Naive thymus-derived CD4-positive, alpha-beta T cell (primary cell): ENCODE measurements around the gene NPB. TPM values are rescaled to one million over a fixed set of nuclear protein-coding genes. Genes with fewer than 3 reads are reported as not detected.

Source experiments
- ATAC-seq: fragments of 150-1000 bp; cut with Tn5 transposase; 2 replicates; pipeline ENCODE4 v1.10.0; 2021; ENCODE audit warnings: mild to moderate bottlenecking, moderate library complexity
- CTCF ChIA-PET: fragments of 350-600 bp; sonication (Branson Sonifier 250); formaldehyde crosslinking; loops from one replicate; lab custom pipeline; 2021; ENCODE audit warnings: antibody characterized with exemption; lab: Charles Lee
- POLR2A ChIA-PET: fragments of 350-600 bp; sonication (Branson Sonifier 250); formaldehyde crosslinking; loops from one replicate; lab custom pipeline; 2021; ENCODE audit warnings: antibody characterized with exemption, inconsistent platforms; lab: Charles Lee
- DNase-seq, 9 donors: peaks; one replicate each; pipeline versions ENCODE4 v3.0.0 to v3.0.0-alpha.2; 2020 to 2022; ENCODE audit warnings: mixed read lengths in 1 of 9
- H3K27ac ChIP-seq: one replicate; pipeline ENCODE4 v1.7.0; 2013; ENCODE audit warnings: mild to moderate bottlenecking, low read depth, low read length, moderate library complexity
- H3K27me3 ChIP-seq, 2 donors: one replicate each; pipeline ENCODE4 v1.7.0; 2013; ENCODE audit warnings: low read length in 2 of 2, mild to moderate bottlenecking in 2 of 2, moderate library complexity in 2 of 2; ENCODE audit not compliant: control insufficient read depth in 2 of 2, insufficient read depth in 2 of 2
- H3K36me3 ChIP-seq, 3 experiments: 1 replicate in 2 of 3; 2 replicates in 1 of 3; pipeline ENCODE4 v1.7.0; 2013; ENCODE audit warnings: low read length in 3 of 3, mild to moderate bottlenecking in 3 of 3, moderate library complexity in 1 of 3; ENCODE audit not compliant: insufficient read depth in 3 of 3, control insufficient read depth in 2 of 3
- H3K4me1 ChIP-seq, 2 donors: one replicate each; pipeline ENCODE4 v1.7.0; 2013; ENCODE audit warnings: low read length in 2 of 2, mild to moderate bottlenecking in 2 of 2, moderate library complexity in 1 of 2; ENCODE audit not compliant: control insufficient read depth in 2 of 2, insufficient read depth in 2 of 2
- H3K4me3 ChIP-seq: 2 replicates; pipeline ENCODE4 v1.7.0; 2013; ENCODE audit warnings: mild to moderate bottlenecking, low read length
- H3K9me3 ChIP-seq, 3 experiments: 1 replicate in 2 of 3; 2 replicates in 1 of 3; pipeline ENCODE4 v1.7.0; 2013; ENCODE audit warnings: low read length in 3 of 3; ENCODE audit not compliant: control insufficient read depth in 2 of 3
- H3K27ac Mint-ChIP-seq, 9 donors: one replicate each; pipeline ENCODE4 v1.8.0; 2020 to 2022; ENCODE audit warnings: mixed read lengths in 9 of 9, mild to moderate bottlenecking in 8 of 9, moderate library complexity in 5 of 9, inconsistent platforms in 2 of 9
- H3K27me3 Mint-ChIP-seq, 5 donors: one replicate each; pipeline ENCODE4 v1.8.0; 2021 to 2022; ENCODE audit warnings: mixed read lengths in 5 of 5, mild to moderate bottlenecking in 1 of 5
- H3K36me3 Mint-ChIP-seq, 5 donors: one replicate each; pipeline ENCODE4 v1.8.0; 2020 to 2022; ENCODE audit warnings: mixed read lengths in 5 of 5, mild to moderate bottlenecking in 3 of 5, inconsistent platforms in 1 of 5
- H3K4me1 Mint-ChIP-seq, 7 donors: one replicate each; pipeline ENCODE4 v1.8.0; 2020 to 2022; ENCODE audit warnings: mixed read lengths in 7 of 7, mild to moderate bottlenecking in 3 of 7, inconsistent platforms in 1 of 7
- H3K4me3 Mint-ChIP-seq, 10 donors: one replicate each; pipeline ENCODE4 v1.8.0; 2020 to 2022; ENCODE audit warnings: mild to moderate bottlenecking in 10 of 10, mixed read lengths in 10 of 10, moderate library complexity in 6 of 10, inconsistent platforms in 2 of 10
- H3K9me3 Mint-ChIP-seq, 11 donors: one replicate each; pipeline ENCODE4 v1.8.0; 2020 to 2022; ENCODE audit warnings: mixed read lengths in 11 of 11, mild to moderate bottlenecking in 4 of 11, inconsistent platforms in 1 of 11, moderate library complexity in 1 of 11
- intact Hi-C, 2 donors: fragments of 100-400 bp; cut with micrococcal nuclease; formaldehyde crosslinking; loops; one replicate each; pipeline ENCODE4 v1.15.1; 2023
- polyA plus RNA-seq, 2 donors: library from polyadenylated mRNA; unstranded; fragments of 300-500 nt; fragmentation: Illumina TruSeq; gene quantifications; one replicate each; pipeline ENCODE4 v1.2.3, GENCODE V29; 2021
- total RNA-seq, 6 experiments: library from RNA in 5 of 6; stranded (reverse) in 5 of 6; gene quantifications; 1 replicate in 5 of 6; 2 replicates in 1 of 6; pipeline ENCODE4 v1.2.3 and lab custom pipeline; 2021 to 2026

Gene NPB
- total and polyA plus RNA-seq, 7 experiments from 2014 or later, result 0.20 to 0.59 (median 0.51) TPM; not detected in 2

- Mint-ChIP-seq H3K27ac (peak overlapping the region in 5 of 9 donors; percentile 5 to 66 (median 31)), H3K27me3 (peaks cover 0 to 5% (median 0%) of the 10 kb centered on the region in 5 donors), H3K4me3 (no peak overlapping the region), H3K9me3 (peaks cover 0 to 12% (median 0%) of the 10 kb centered on the region in 11 donors), H3K4me1 (peaks cover 17 to 49% (median 41%) of the 10 kb centered on the region in 7 donors), H3K36me3 (peaks cover 0 to 23% (median 0%) of the 10 kb centered on the region in 5 donors)
- H3K4me3 ChIP-seq, result no peak overlapping the region
- H3K27ac ChIP-seq, result no peak overlapping the region
- DNase-seq (no peak), ATAC-seq (no peak)
- peaks cover 21 to 23% of the 10 kb centered on the region in 2 donors for H3K4me1 ChIP-seq
- CTCF ChIA-PET, result no interaction called here
- H3K9me3 ChIP-seq, result no peaks in the 10 kb centered on the region
- H3K36me3 ChIP-seq, result peaks cover 8 to 33% (median 12%) of the 10 kb centered on the region in 3 experiments
- H3K27me3 ChIP-seq, result no peaks in the 10 kb centered on the region
- POLR2A ChIA-PET, result interaction anchor here (0.6 to 1.3 kb wide), 4 partner anchors 9 to 200 kb away, joined by 3 read pairs; no protein-coding TSS in a partner anchor
- intact Hi-C loops, result loop anchor here in 1 of 2 donors (10.0 kb wide), 2 partner anchors 429 to 1411 kb away; no protein-coding TSS in a partner anchor
These were observed 36.7 kb upstream of the NPB start for GRCh38 chr17:81865358-81865732.

- Mint-ChIP-seq H3K4me3 (no peak overlapping the region), H3K27ac (peak overlapping the region in 5 of 9 donors; percentile 12 to 66 (median 59)), H3K27me3 (peaks cover 0 to under 1% (median 0%) of the 10 kb centered on the region in 5 donors), H3K4me1 (peaks cover 17 to 50% (median 39%) of the 10 kb centered on the region in 7 donors), H3K9me3 (peaks cover 0 to 8% (median 0%) of the 10 kb centered on the region in 11 donors), H3K36me3 (peaks cover 0 to 24% (median 0%) of the 10 kb centered on the region in 5 donors)
- Histone ChIP-seq H3K4me1 (peaks cover 24% of the 10 kb centered on the region in 2 donors), H3K36me3 (peaks cover 8 to 33% (median 12%) of the 10 kb centered on the region in 3 experiments), H3K27ac (no peak overlapping the region), H3K4me3 (no peak overlapping the region), H3K27me3 (no peaks in the 10 kb centered on the region), H3K9me3 (no peaks in the 10 kb centered on the region)
- DNase-seq (peak in 4 of 9 donors; percentile 13 to 16 (median 16)), ATAC-seq (no peak)
- intact Hi-C loops, result loop anchor here in 1 of 2 donors (10.0 kb wide), 2 partner anchors 429 to 1411 kb away; no protein-coding TSS in a partner anchor
- CTCF ChIA-PET, result no interaction called here
- POLR2A ChIA-PET, result interaction anchor here (0.6 to 1.3 kb wide), 5 partner anchors 8 to 200 kb away, joined by 3 read pairs; partner anchors contain the start of gene MRPL12
These were observed 36.2 kb upstream of the NPB start for GRCh38 chr17:81865733-81866439.

GRCh38 chr17:81866440-81867169 lies 35.4 kb upstream of the NPB start:
- no peaks in the 10 kb centered on the region for H3K27me3 ChIP-seq
- H3K4me1 Mint-ChIP-seq, result peaks cover 17 to 46% (median 37%) of the 10 kb centered on the region in 7 donors
- H3K36me3 ChIP-seq, result peaks cover 8 to 33% (median 12%) of the 10 kb centered on the region in 3 experiments
- peaks cover 0 to 24% (median 0%) of the 10 kb centered on the region in 5 donors for H3K36me3 Mint-ChIP-seq
- CTCF ChIA-PET, result no interaction called here
- intact Hi-C loops, result loop anchor here in 1 of 2 donors (10.0 kb wide), 2 partner anchors 428 to 1412 kb away; no protein-coding TSS in a partner anchor
- H3K9me3 ChIP-seq, result no peaks in the 10 kb centered on the region
- no peak overlapping the region for H3K4me3 ChIP-seq
- POLR2A ChIA-PET, result interaction anchor here (0.8 to 1.3 kb wide), 7 partner anchors 20 to 201 kb away, joined by 3 to 5 read pairs (median 3); partner anchors contain the start of gene MRPL12
- ATAC-seq (no peak), DNase-seq (peak in 3 of 9 donors; percentile 14 to 31 (median 19))
- peaks cover 21% of the 10 kb centered on the region in 2 donors for H3K4me1 ChIP-seq
- peak overlapping the region in 3 of 10 donors; percentile 6 to 60 (median 34) for H3K4me3 Mint-ChIP-seq
- H3K27ac Mint-ChIP-seq, result peak overlapping the region; percentile 39 to 83 (median 66)
- H3K27me3 Mint-ChIP-seq, result no peaks in the 10 kb centered on the region
- peak overlapping the region; percentile 14 for H3K27ac ChIP-seq
- H3K9me3 Mint-ChIP-seq, result peaks cover 0 to 4% (median 0%) of the 10 kb centered on the region in 11 donors

GRCh38 chr17:81867170-81867990 lies 34.7 kb upstream of the NPB start:
- Mint-ChIP-seq H3K4me1 (peaks cover 17 to 42% (median 38%) of the 10 kb centered on the region in 7 donors), H3K27me3 (no peaks in the 10 kb centered on the region), H3K27ac (peak overlapping the region; percentile 39 to 83 (median 66)), H3K4me3 (peak overlapping the region in 6 of 10 donors; percentile 9 to 60 (median 28)), H3K36me3 (peaks cover 0 to 24% (median 0%) of the 10 kb centered on the region in 5 donors), H3K9me3 (peaks cover 0 to 4% (median 0%) of the 10 kb centered on the region in 11 donors)
- peak in 3 of 9 donors; percentile 32 to 38 (median 34) for DNase-seq
- no peak for ATAC-seq
- H3K36me3 ChIP-seq, result peaks cover 8 to 33% (median 12%) of the 10 kb centered on the region in 3 experiments
- ChIA-PET POLR2A (interaction anchor here (0.6 to 1.3 kb wide), 8 partner anchors 12 to 164 kb away, joined by 3 to 5 read pairs (median 4); partner anchors contain the start of genes ALYREF, ANAPC11 and MRPL12), CTCF (no interaction called here)
- H3K27me3 ChIP-seq, result no peaks in the 10 kb centered on the region
- H3K4me1 ChIP-seq, result peaks cover 15 to 19% of the 10 kb centered on the region in 2 donors
- H3K9me3 ChIP-seq, result no peaks in the 10 kb centered on the region
- H3K27ac ChIP-seq, result peak overlapping the region; percentile 14
- H3K4me3 ChIP-seq, result no peak overlapping the region
- intact Hi-C loops, result loop anchor here in 1 of 2 donors (10.0 kb wide), 2 partner anchors 427 to 1413 kb away; no protein-coding TSS in a partner anchor

- Histone ChIP-seq H3K27me3 (no peaks in the 10 kb centered on the region), H3K27ac (no peak overlapping the region), H3K4me3 (no peak overlapping the region), H3K36me3 (peaks cover 8 to 31% (median 12%) of the 10 kb centered on the region in 3 experiments), H3K4me1 (peaks cover 21 to 25% of the 10 kb centered on the region in 2 donors), H3K9me3 (no peaks in the 10 kb centered on the region)
- Mint-ChIP-seq H3K36me3 (peaks cover 0 to 19% (median 0%) of the 10 kb centered on the region in 5 donors), H3K4me1 (peaks cover 18 to 43% (median 37%) of the 10 kb centered on the region in 7 donors), H3K27ac (peak overlapping the region in 3 of 9 donors; percentile 48 to 78 (median 76)), H3K9me3 (peaks cover 0 to 4% (median 0%) of the 10 kb centered on the region in 11 donors), H3K4me3 (peak overlapping the region in 2 of 10 donors; percentile 30 to 60), H3K27me3 (no peaks in the 10 kb centered on the region)
- POLR2A ChIA-PET, result interaction anchor here (1.3 to 3.9 kb wide), 3 partner anchors 9 to 155 kb away, joined by 4 to 18 read pairs (median 5); no protein-coding TSS in a partner anchor
- DNase-seq (peak in 2 of 9 donors; percentile 15 to 19), ATAC-seq (no peak)
- intact Hi-C loops, result loop anchor here in 1 of 2 donors (10.0 kb wide), 2 partner anchors 427 to 1413 kb away; no protein-coding TSS in a partner anchor
- CTCF ChIA-PET, result no interaction called here
These were observed 33.9 kb upstream of the NPB start for GRCh38 chr17:81867991-81868673.
